ENCODE results near the gene ATP2B1. TPM values are rescaled to one million over a fixed set of nuclear protein-coding genes. Genes with fewer than 3 reads are reported as not detected.

Gene ATP2B1
- total RNA-seq, 1 donor from 2014 or later: 24.6 TPM

- H3K27me3 ChIP-seq: no peaks in the 10 kb centered on the region
- TF ChIP-seq CTCF (IDR thresholded peaks at IDR 0.05) (no peak), POLR2A (IDR thresholded peaks at IDR 0.05) (no peak), POLR2AphosphoS5 (IDR thresholded peaks at IDR 0.05; ENCODE audit: insufficient read depth in 1 of 2, low read depth in 1 of 2) (no peak)
- H3K9me3 ChIP-seq: no peaks in the 10 kb centered on the region
- no peak overlapping the region for H3K4me3 ChIP-seq
- no peaks in the 10 kb centered on the region for H3K36me3 ChIP-seq
- intact Hi-C loops (cut with DNase I): no loop called here
- H3K27ac ChIP-seq: no peak overlapping the region
- no peak for DNase-seq (ENCODE audit: extremely low spot score in 2 of 2)
- H3K4me1 ChIP-seq: peaks cover 23% of the 10 kb centered on the region
These were observed 14.9 kb downstream of the ATP2B1 start for GRCh38 chr12:89693639-89694202.

GRCh38 chr12:89692439-89692838 lies 16.2 kb downstream of the ATP2B1 start:
- no peaks in the 10 kb centered on the region for H3K36me3 ChIP-seq
- H3K4me1 ChIP-seq: peaks cover 35% of the 10 kb centered on the region
- H3K4me3 ChIP-seq: no peak overlapping the region
- no peaks in the 10 kb centered on the region for H3K27me3 ChIP-seq
- intact Hi-C loops (cut with DNase I): no loop called here
- no peaks in the 10 kb centered on the region for H3K9me3 ChIP-seq
- no peak for TF ChIP-seq POLR2AphosphoS5 (IDR thresholded peaks at IDR 0.05; ENCODE audit: insufficient read depth in 1 of 2, low read depth in 1 of 2)
- no peak for TF ChIP-seq CTCF (IDR thresholded peaks at IDR 0.05)
- no peak for TF ChIP-seq POLR2A (IDR thresholded peaks at IDR 0.05)
- no peak for DNase-seq (ENCODE audit: extremely low spot score in 2 of 2)
- H3K27ac ChIP-seq: no peak overlapping the region

- Histone ChIP-seq H3K36me3 (no peaks in the 10 kb centered on the region), H3K27ac (no peak overlapping the region), H3K4me1 (peaks cover 35% of the 10 kb centered on the region), H3K9me3 (no peaks in the 10 kb centered on the region), H3K4me3 (no peak overlapping the region), H3K27me3 (no peaks in the 10 kb centered on the region)
- intact Hi-C loops (cut with DNase I): no loop called here
- DNase-seq (ENCODE audit: extremely low spot score in 2 of 2): no peak
- no peak for TF ChIP-seq CTCF (IDR thresholded peaks at IDR 0.05)
- no peak for TF ChIP-seq POLR2AphosphoS5 (IDR thresholded peaks at IDR 0.05; ENCODE audit: insufficient read depth in 1 of 2, low read depth in 1 of 2)
- no peak for TF ChIP-seq POLR2A (IDR thresholded peaks at IDR 0.05)
These were observed 17.0 kb downstream of the ATP2B1 start for GRCh38 chr12:89691659-89692058.

- H3K9me3 ChIP-seq: no peaks in the 10 kb centered on the region
- no peaks in the 10 kb centered on the region for H3K36me3 ChIP-seq
- TF ChIP-seq POLR2A (IDR thresholded peaks at IDR 0.05): no peak
- TF ChIP-seq POLR2AphosphoS5 (IDR thresholded peaks at IDR 0.05; ENCODE audit: insufficient read depth in 1 of 2, low read depth in 1 of 2): no peak
- no peak for TF ChIP-seq CTCF (IDR thresholded peaks at IDR 0.05)
- no peak overlapping the region for H3K27ac ChIP-seq
- DNase-seq (ENCODE audit: extremely low spot score in 2 of 2): no peak
- peaks cover 27% of the 10 kb centered on the region for H3K4me1 ChIP-seq
- H3K4me3 ChIP-seq: no peak overlapping the region
- H3K27me3 ChIP-seq: no peaks in the 10 kb centered on the region
- intact Hi-C loops (cut with DNase I): no loop called here
These were observed 17.7 kb downstream of the ATP2B1 start for GRCh38 chr12:89690925-89691324.

- Histone ChIP-seq H3K27ac (no peak overlapping the region), H3K27me3 (no peaks in the 10 kb centered on the region), H3K4me1 (peaks cover 19% of the 10 kb centered on the region), H3K9me3 (no peaks in the 10 kb centered on the region), H3K4me3 (no peak overlapping the region), H3K36me3 (no peaks in the 10 kb centered on the region)
- TF ChIP-seq POLR2A (IDR thresholded peaks at IDR 0.05): no peak
- no peak for TF ChIP-seq CTCF (IDR thresholded peaks at IDR 0.05)
- TF ChIP-seq POLR2AphosphoS5 (IDR thresholded peaks at IDR 0.05; ENCODE audit: insufficient read depth in 1 of 2, low read depth in 1 of 2): no peak
- intact Hi-C loops (cut with DNase I): no loop called here
- DNase-seq (ENCODE audit: extremely low spot score in 2 of 2): no peak
These were observed 19.3 kb downstream of the ATP2B1 start for GRCh38 chr12:89689306-89689705.
